Uterus (tissue), 4 donors: ENCODE data around the gene ORAI3. TPM values are rescaled to one million over a fixed set of nuclear protein-coding genes. Genes with fewer than 3 reads are reported as not detected.

Experiments
- DNase-seq, 2 donors: peaks; one replicate each; pipeline ENCODE4 v3.0.0-alpha.2; 2019 to 2020
- H3K27ac ChIP-seq, 2 donors: fragments of 200-600 bp; sonication (generic); 1 replicate in 1 of 2; 2 replicates in 1 of 2; pipeline ENCODE4 v1.5.1; 2016 to 2018
- H3K27me3 ChIP-seq, 2 donors: fragments of 200-600 bp; sonication (generic); one replicate each; pipeline ENCODE4 v1.5.1; 2018 to 2019; ENCODE audit warnings: control low read depth in 1 of 2
- H3K36me3 ChIP-seq, 2 donors: fragments of 200-600 bp; sonication (generic); one replicate each; pipeline ENCODE4 v1.5.1; 2019; ENCODE audit warnings: control low read depth in 1 of 2
- H3K4me1 ChIP-seq, 2 donors: fragments of 200-600 bp; sonication (generic); one replicate each; pipeline ENCODE4 v1.5.1; 2018 to 2019; ENCODE audit warnings: control low read depth in 1 of 2
- H3K4me3 ChIP-seq, 2 donors: fragments of 200-600 bp; sonication (generic); 1 replicate in 1 of 2; 2 replicates in 1 of 2; pipeline ENCODE4 v1.5.1; 2018 to 2019; ENCODE audit warnings: mild to moderate bottlenecking in 1 of 2
- H3K9me3 ChIP-seq, 2 donors: fragments of 200-600 bp; sonication (generic); one replicate each; pipeline ENCODE4 v1.5.1; 2019; ENCODE audit warnings: control low read depth in 1 of 2
- CTCF ChIP-seq, 4 experiments: fragments of 200-600 bp in 2 of 4; fragments of 450-650 bp in 2 of 4; sonication (generic) in 2 of 4; IDR thresholded peaks; one replicate each; pipeline ENCODE4 v1.5.1; 2016 to 2019; ENCODE audit warnings: antibody characterized with exemption in 4 of 4, mild to moderate bottlenecking in 2 of 4, moderate library complexity in 1 of 4
- POLR2A ChIP-seq, 2 donors: fragments of 450-650 bp; IDR thresholded peaks; one replicate each; pipeline ENCODE4 v1.6.1; 2016; ENCODE audit warnings: antibody characterized with exemption in 2 of 2, mild to moderate bottlenecking in 1 of 2, moderate library complexity in 1 of 2
- intact Hi-C: fragments of 100-400 bp; cut with DNase I; formaldehyde crosslinking; loops from one replicate; pipeline ENCODE4 v1.15.1; 2023; ENCODE audit warnings: low total_unique reads
- total RNA-seq, 4 donors: library from RNA; depleted of rRNA in 3 of 4; stranded (reverse); fragments of >200 nt in 3 of 4; gene quantifications; one replicate each; pipeline versions ENCODE4 v1.1.0 to v1.2.4, GENCODE V29; 2014 to 2023
- donor health status: DM: yes; HTN: yes; CAD: no.

The ORAI3 gene
- total RNA-seq, 4 donors from 2014 or later = 21.7 to 65.0 (median 27.9) TPM

DNA sequence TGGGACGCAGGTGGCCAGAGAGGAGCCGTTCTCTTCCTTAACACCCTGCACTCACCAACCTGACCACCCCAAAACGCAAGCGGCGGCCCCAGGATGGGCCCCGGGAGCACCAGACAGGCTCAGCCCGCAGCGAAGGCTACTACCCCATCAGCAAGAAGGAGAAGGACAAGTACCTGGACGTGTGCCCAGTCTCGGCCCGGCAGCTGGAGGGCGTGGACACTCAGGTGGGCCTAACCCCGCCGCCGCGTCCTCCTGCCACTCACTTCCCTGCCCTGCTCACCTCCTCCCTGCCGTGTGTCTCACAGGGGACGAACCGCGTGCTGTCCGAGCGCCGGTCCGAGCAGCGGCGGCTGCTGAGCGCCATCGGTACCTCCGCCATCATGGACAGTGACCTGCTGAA is 31.6 kb downstream of the ORAI3 start:
- Histone ChIP-seq H3K27ac (no peak overlapping the region), H3K27me3 (no peaks in the 10 kb centered on the region), H3K36me3 (no peaks in the 10 kb centered on the region), H3K4me3 (no peak overlapping the region), H3K9me3 (no peaks in the 10 kb centered on the region), H3K4me1 (peaks cover 0 to 3% of the 10 kb centered on the region in 2 donors)
- intact Hi-C loops = loop anchor here (10.0 kb wide), 1 partner anchor 464 kb away; the partner anchor contains the start of gene ZNF843
- TF ChIP-seq POLR2A (IDR thresholded peaks at IDR 0.05) (no peak), CTCF (IDR thresholded peaks at IDR 0.05) (no peak)
- DNase-seq = no peak

DNA sequence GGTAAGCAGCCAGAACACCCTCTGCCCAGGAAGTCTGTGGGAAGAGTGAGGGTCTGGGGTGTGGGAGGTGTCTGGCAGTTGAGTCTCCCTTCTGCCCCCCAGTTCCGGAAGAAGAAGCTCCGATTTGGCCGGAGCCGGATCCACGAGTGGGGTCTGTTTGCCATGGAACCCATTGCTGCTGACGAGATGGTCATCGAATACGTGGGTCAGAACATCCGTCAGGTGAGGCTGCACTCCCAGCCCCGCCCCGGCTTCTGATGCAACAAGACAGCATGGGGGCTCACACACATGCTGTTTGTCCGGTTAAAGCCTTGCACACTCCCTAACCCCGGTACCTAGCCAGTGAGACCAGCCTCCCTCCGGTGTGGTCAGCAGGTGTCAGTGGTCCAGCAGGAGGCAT is 32.1 kb downstream of the ORAI3 start:
- H3K9me3 ChIP-seq = no peaks in the 10 kb centered on the region
- H3K27me3 ChIP-seq = no peaks in the 10 kb centered on the region
- TF ChIP-seq POLR2A (IDR thresholded peaks at IDR 0.05) (no peak), CTCF (IDR thresholded peaks at IDR 0.05) (no peak)
- peaks cover 0 to 7% of the 10 kb centered on the region in 2 donors for H3K4me1 ChIP-seq
- H3K36me3 ChIP-seq = no peaks in the 10 kb centered on the region
- no peak for DNase-seq
- H3K4me3 ChIP-seq = no peak overlapping the region
- intact Hi-C loops = loop anchor here (10.0 kb wide), 1 partner anchor 464 kb away; the partner anchor contains the start of gene ZNF843
- H3K27ac ChIP-seq = no peak overlapping the region

GRCh38 chr16:30982548-30983288 is 33.9 kb downstream of the ORAI3 start:
- Histone ChIP-seq H3K4me3 (no peak overlapping the region), H3K27me3 (no peaks in the 10 kb centered on the region), H3K27ac (no peak overlapping the region), H3K36me3 (no peaks in the 10 kb centered on the region), H3K4me1 (peaks cover 0 to 7% of the 10 kb centered on the region in 2 donors), H3K9me3 (no peaks in the 10 kb centered on the region)
- no peak for TF ChIP-seq CTCF (IDR thresholded peaks at IDR 0.05)
- TF ChIP-seq POLR2A (IDR thresholded peaks at IDR 0.05) = no peak
- DNase-seq = no peak
- intact Hi-C loops = loop anchor here (10.0 kb wide), 1 partner anchor 462 kb away; the partner anchor contains the start of gene ZNF843

GRCh38 chr16:30983289-30983889 is 34.5 kb downstream of the ORAI3 start:
- H3K36me3 ChIP-seq = no peaks in the 10 kb centered on the region
- intact Hi-C loops = loop anchor here (10.0 kb wide), 1 partner anchor 461 kb away; the partner anchor contains the start of gene ZNF843
- TF ChIP-seq POLR2A (IDR thresholded peaks at IDR 0.05) = no peak
- no peak for TF ChIP-seq CTCF (IDR thresholded peaks at IDR 0.05)
- H3K4me1 ChIP-seq = peaks cover 0 to 7% of the 10 kb centered on the region in 2 donors
- no peaks in the 10 kb centered on the region for H3K27me3 ChIP-seq
- H3K27ac ChIP-seq = no peak overlapping the region
- no peak for DNase-seq
- H3K9me3 ChIP-seq = no peaks in the 10 kb centered on the region
- H3K4me3 ChIP-seq = no peak overlapping the region
